Measurements from ENCODE around the gene SLC12A4. TPM values are rescaled to one million over a fixed set of nuclear protein-coding genes. Genes with fewer than 3 reads are reported as not detected.
A peak's percentile ranks its signal among the peaks of the same experiment; 100 is the strongest.

The SLC12A4 gene
- total and polyA plus RNA-seq, 2 of the 13 experiments (the other 11 are each of a cell fraction or from before 2014, with no cell fraction given) = 65.1 to 84.3 TPM

- TF ChIP-seq HMGXB3 (CRISPR knock-in tag; IDR thresholded peaks at IDR 0.05; ENCODE audit: borderline replicate concordance) (0 out of 2 replicates have a peak, but pooled peaks have one; percentile 23), KDM2A (CRISPR knock-in tag; IDR thresholded peaks at IDR 0.05; ENCODE audit: borderline replicate concordance, low read depth) (peak; percentile 87), SRSF1 (optimal IDR thresholded peaks at IDR 0.05; ENCODE audit: low read depth, low read length) (peak; percentile 95), BRD4 (CRISPR knock-in tag; IDR thresholded peaks at IDR 0.05) (no peak; the same call in 1 of the 2 replicates), ZNF710 (CRISPR knock-in tag; IDR thresholded peaks at IDR 0.05; ENCODE audit: borderline replicate concordance) (peak; percentile 61; the same call in 1 of the 2 replicates), ZNF432 (CRISPR knock-in tag; IDR thresholded peaks at IDR 0.05; ENCODE audit: borderline replicate concordance) (no peak), ZBTB7A (CRISPR knock-in tag; IDR thresholded peaks at IDR 0.05) (peak; percentile 93), MNT (IDR thresholded peaks at IDR 0.05) (no peak), NR2F6 (IDR thresholded peaks at IDR 0.05) (0 out of 2 replicates have a peak, but pooled peaks have one; percentile 7), NR2F6 (CRISPR knock-in tag; IDR thresholded peaks at IDR 0.05) (peak; percentile 16; the same call in 1 of the 2 replicates), EZH2 (conservative IDR thresholded peaks at IDR 0.05; ENCODE audit: low read depth, low read length) (no peak), NFRKB (IDR thresholded peaks at IDR 0.05) (no peak), ZNF142 (CRISPR knock-in tag; IDR thresholded peaks at IDR 0.05) (no peak; the same call in 1 of the 2 replicates), ESRRA (CRISPR knock-in tag; IDR thresholded peaks at IDR 0.05; ENCODE audit: low read depth) (no peak), SMARCE1 (IDR thresholded peaks at IDR 0.05; ENCODE audit: borderline replicate concordance) (no peak)
Measured at GRCh38 chr16:67968400-67969253, at the start of gene SLC12A4 (continued).
